Muscle of leg (tissue), 11 donors: ENCODE data around the gene LIPK. TPM values are rescaled to one million over a fixed set of nuclear protein-coding genes. Genes with fewer than 3 reads are reported as not detected.

Experiments
- DNase-seq: peaks from one replicate; pipeline ENCODE4 v3.0.0; 2013
- H3K27ac ChIP-seq: one replicate; pipeline ENCODE4 v1.5.1; 2013; ENCODE audit warnings: mild to moderate bottlenecking, low read length, control low read depth
- H3K27me3 ChIP-seq: one replicate; pipeline ENCODE4 v1.6.1; 2013; ENCODE audit warnings: low read length; ENCODE audit not compliant: control insufficient read depth, insufficient read depth
- H3K36me3 ChIP-seq: one replicate; pipeline ENCODE4 v1.6.1; 2013; ENCODE audit warnings: low read length; ENCODE audit not compliant: control insufficient read depth, insufficient read depth
- H3K4me1 ChIP-seq: one replicate; pipeline ENCODE4 v1.6.1; 2013; ENCODE audit warnings: low read length; ENCODE audit not compliant: control insufficient read depth, insufficient read depth
- H3K4me3 ChIP-seq: one replicate; pipeline ENCODE4 v1.5.1; 2013; ENCODE audit warnings: low read length, control low read depth
- H3K9me3 ChIP-seq: replicated peaks from 2 replicates; pipeline ENCODE4 v1.6.1; 2013; ENCODE audit warnings: low read depth, low read length; ENCODE audit not compliant: control insufficient read depth
- WGBS: methylation state at CpG from one replicate; pipeline ENCODE4 v1.1.5; 2013; ENCODE audit warnings: missing lambda C conversion rate; ENCODE audit not compliant: insufficient coverage; 5-methylcytosine and 5-hydroxymethylcytosine counted together
- polyA plus RNA-seq, 8 donors: library from polyadenylated mRNA; unstranded; fragments of 120-200 nt; gene quantifications; one replicate each; pipeline versions ENCODE4 v1.2.1 to v1.2.3, GENCODE V29; 2013; ENCODE audit warnings: inconsistent platforms in 1 of 8, low replicate concordance in 1 of 8; ENCODE audit not compliant: insufficient read length in 8 of 8, insufficient read depth in 1 of 8
- total RNA-seq: library from RNA; stranded (reverse); fragments of 120-200 nt; gene quantifications from one replicate; pipeline ENCODE4 v1.2.4, GENCODE V29; 2013

LIPK gene
- total and polyA plus RNA-seq, 9 donors = 0.27 to 0.57 TPM; not detected in 7

DNA sequence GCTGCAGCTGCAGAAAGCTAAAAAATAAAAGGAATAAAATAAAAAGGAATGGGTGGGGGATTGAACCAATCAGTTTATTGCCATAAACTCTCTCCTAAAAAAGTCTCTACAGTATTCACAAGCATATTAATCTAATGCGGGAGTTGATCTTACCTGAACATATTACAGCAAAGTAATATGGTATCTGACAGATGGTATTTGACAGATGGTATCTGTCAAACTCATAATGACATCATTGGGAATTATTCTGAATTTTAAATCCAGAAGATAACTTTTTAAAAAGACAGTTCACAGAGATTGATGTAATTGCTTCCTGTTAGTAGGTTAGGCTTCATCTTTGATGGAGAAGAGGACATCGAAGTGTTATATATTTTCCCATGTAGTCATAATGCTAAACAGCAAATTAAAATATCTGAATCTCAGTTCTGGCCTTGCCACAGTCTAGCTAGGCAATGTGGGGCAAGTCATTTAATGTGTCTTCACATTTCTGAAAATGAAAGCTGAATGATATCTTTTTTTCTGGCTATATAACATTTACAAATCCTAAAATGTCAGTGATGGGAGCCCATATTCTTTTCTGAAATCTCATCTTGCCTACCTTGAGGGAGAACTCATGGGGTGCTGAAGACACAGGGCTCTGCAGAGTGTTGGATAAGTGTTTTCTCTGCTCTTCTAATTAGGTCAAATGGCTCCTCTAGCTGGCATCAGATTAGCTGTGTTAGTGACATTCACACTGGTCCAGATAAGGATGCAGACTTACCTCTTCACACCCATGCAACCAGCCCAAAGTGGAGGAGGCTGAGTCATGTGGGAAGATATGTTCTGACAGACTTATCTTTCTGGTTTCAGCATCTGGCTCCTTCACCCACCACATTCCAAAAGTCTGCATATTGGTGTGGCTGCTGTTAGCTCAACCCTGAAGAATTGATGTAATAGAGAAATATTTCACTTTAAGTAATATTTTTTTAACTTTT lies 94.4 kb downstream of the LIPK start:
- WGBS = no CpG with 5 or more reads among the region's 2 CpGs

More for the DNA sequence above, 94.4 kb downstream of the LIPK start:
- Histone ChIP-seq H3K9me3 (no peaks in the 10 kb centered on the region), H3K4me3 (no peak overlapping the region), H3K4me1 (no peaks in the 10 kb centered on the region), H3K36me3 (no peaks in the 10 kb centered on the region), H3K27me3 (no peaks in the 10 kb centered on the region), H3K27ac (no peak overlapping the region)
- DNase-seq = no peak

Other genes with a start within 250 kb of the LIPK start
- 3.5 TPM for gene RNLS, start 122.9 kb upstream of the LIPK start, total RNA-seq
- gene RNLS, start 122.9 kb upstream of the LIPK start, polyA plus RNA-seq = 1 to 10 TPM; 2.0 to 4.5 (median 3.3) TPM
- 0.13 TPM for gene LIPJ, start 119.5 kb upstream of the LIPK start, total RNA-seq
- under 1 TPM in 3 of 8 donors, not detected in 5; 0.07 to 0.10 (median 0.08) TPM for gene LIPJ, start 119.5 kb upstream of the LIPK start, polyA plus RNA-seq
- not detected for gene LIPF, start 41.8 kb upstream of the LIPK start, total RNA-seq
- gene LIPF, start 41.8 kb upstream of the LIPK start, polyA plus RNA-seq = under 1 TPM in 2 of 8 donors, not detected in 6; 0.16 to 0.79 TPM
- not detected for gene LIPN, start 53.8 kb downstream of the LIPK start, total RNA-seq
- gene LIPN, start 53.8 kb downstream of the LIPK start, polyA plus RNA-seq = not detected
- gene LIPM, start 96.5 kb downstream of the LIPK start, total RNA-seq = not detected
- under 1 TPM in 1 of 8 donors, not detected in 7; 0.14 TPM for gene LIPM, start 96.5 kb downstream of the LIPK start, polyA plus RNA-seq
- gene ANKRD22, start 145.6 kb downstream of the LIPK start, total RNA-seq = not detected
- under 1 TPM in 5 of 8 donors, not detected in 3; 0.11 to 0.44 (median 0.16) TPM for gene ANKRD22, start 145.6 kb downstream of the LIPK start, polyA plus RNA-seq
- gene STAMBPL1, start 174.0 kb downstream of the LIPK start, total RNA-seq = 10.3 TPM
- gene STAMBPL1, start 174.0 kb downstream of the LIPK start, polyA plus RNA-seq = 1 to 10 TPM; 5.2 to 7.2 (median 6.2) TPM
- 214 TPM for gene ACTA2, start 246.5 kb downstream of the LIPK start, total RNA-seq
- gene ACTA2, start 246.5 kb downstream of the LIPK start, polyA plus RNA-seq = 100 to 1,000 TPM; 209 to 308 (median 273) TPM